PFSK-1 (cell line): ENCODE results near the gene TRIM65.

Experiments
- FOXP2 ChIP-seq: optimal IDR thresholded peaks from 2 replicates; pipeline ENCODE3; 2011; ENCODE audit warnings: borderline replicate concordance, control low read depth, inconsistent platforms; ENCODE audit not compliant: insufficient read depth; ENCODE audit errors: extremely low read length, extremely low read depth
- POLR2AphosphoS5 ChIP-seq: IDR thresholded peaks from 2 replicates; pipeline ENCODE4 v1.6.1; 2012; ENCODE audit warnings: low read depth, mild to moderate bottlenecking, control low read depth, low read length, moderate library complexity
- REST ChIP-seq, 2 experiments: IDR thresholded peaks; 2 replicates each; pipeline versions ENCODE4 v1.6.1 to v1.8.0; 2011 to 2012; ENCODE audit warnings: low read depth in 2 of 2, low read length in 2 of 2, control low read depth in 1 of 2, inconsistent platforms in 1 of 2, mild to moderate bottlenecking in 1 of 2, moderate library complexity in 1 of 2; ENCODE audit not compliant: insufficient read depth in 1 of 2
- SIN3A ChIP-seq: IDR thresholded peaks from 2 replicates; pipeline ENCODE4 v1.6.1; 2012; ENCODE audit warnings: mild to moderate bottlenecking, low read length, moderate library complexity, borderline replicate concordance; ENCODE audit not compliant: insufficient read depth
- TAF1 ChIP-seq: IDR thresholded peaks from 2 replicates; pipeline ENCODE4 v1.6.1; 2012; ENCODE audit warnings: low read length, control low read depth, borderline replicate concordance; ENCODE audit not compliant: insufficient read depth

GRCh38 chr17:75896415-75897159, at the start of gene TRIM65:
- peak; percentile 90 for TF ChIP-seq POLR2AphosphoS5
- peak; percentile 61; the same call in 1 of the 2 replicates for TF ChIP-seq TAF1
- peak in 1 of 2 experiments; percentile 34; a peak in 1 of 4 replicates for TF ChIP-seq REST (IDR thresholded peaks at IDR 0.05; ENCODE audit: insufficient read depth in 1 of 2, low read depth in 2 of 2, low read length in 2 of 2)
- TF ChIP-seq SIN3A, result peak; percentile 46; the same call in 1 of the 2 replicates
- peak; percentile 79 for TF ChIP-seq FOXP2
